Erythroblast (primary cell): ENCODE measurements around the gene S100A13.
"Not testable (repeated sequence)": the region's sequence is repeated elsewhere in the genome, so short reads cannot be mapped to it uniquely, and the experiment has no call there.

Source experiments
- DNase-seq, 2 experiments: peaks; one replicate each; lab custom pipeline; 2025; lab: John Stamatoyannopoulos, UW
- GATA1 ChIP-seq: IDR thresholded peaks from 2 replicates; pipeline ENCODE4 v1.6.1; 2011; ENCODE audit warnings: low read depth, mild to moderate bottlenecking, control low read depth, low read length, moderate library complexity
- POLR2A ChIP-seq: IDR thresholded peaks from 2 replicates; pipeline ENCODE4 v1.6.1; 2011; ENCODE audit warnings: mild to moderate bottlenecking, low read length

S100A13 gene

DNA sequence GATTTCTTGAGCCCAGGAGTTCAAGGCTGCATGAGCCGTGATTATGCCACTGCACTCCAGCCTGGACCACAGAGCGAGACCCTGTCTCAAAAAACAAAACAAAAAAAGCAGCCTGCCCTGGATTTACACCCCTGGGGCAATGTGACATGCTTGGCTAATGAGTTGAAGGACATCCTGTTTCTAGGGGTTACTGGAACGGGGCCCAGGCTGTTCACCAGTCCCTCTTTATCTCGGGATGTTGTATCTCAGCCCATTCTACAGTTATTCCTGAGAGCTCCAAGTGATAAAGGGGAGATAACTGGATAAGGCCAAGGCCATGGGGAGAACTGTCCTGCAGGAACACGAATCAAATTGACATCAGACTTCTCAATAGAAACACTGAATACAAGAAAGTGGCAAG, 40.0 kb downstream of the S100A13 start:
- TF ChIP-seq GATA1 (no peak), POLR2A (no peak)
- DNase-seq, result no peak

DNA sequence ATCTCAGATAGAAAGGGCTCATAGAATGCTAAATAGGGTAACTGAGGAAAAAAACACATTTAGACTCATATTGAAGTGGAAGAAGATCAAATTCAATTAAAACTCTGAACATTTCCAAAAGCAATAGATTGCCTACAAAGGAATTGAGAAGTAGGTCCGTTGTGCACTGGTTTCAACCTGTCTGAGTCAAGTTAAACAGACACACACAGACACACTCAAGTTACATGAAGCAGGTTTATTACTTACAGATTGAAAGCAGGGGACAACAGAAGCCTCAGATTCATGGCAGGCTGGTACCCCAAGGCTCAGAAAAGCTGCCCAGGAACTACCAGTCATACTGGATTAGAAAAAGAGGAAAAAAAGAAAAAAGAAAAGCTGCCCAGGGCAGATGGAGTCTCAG, 41.0 kb downstream of the S100A13 start:
- no peak for TF ChIP-seq POLR2A
- TF ChIP-seq GATA1, result no peak

DNA sequence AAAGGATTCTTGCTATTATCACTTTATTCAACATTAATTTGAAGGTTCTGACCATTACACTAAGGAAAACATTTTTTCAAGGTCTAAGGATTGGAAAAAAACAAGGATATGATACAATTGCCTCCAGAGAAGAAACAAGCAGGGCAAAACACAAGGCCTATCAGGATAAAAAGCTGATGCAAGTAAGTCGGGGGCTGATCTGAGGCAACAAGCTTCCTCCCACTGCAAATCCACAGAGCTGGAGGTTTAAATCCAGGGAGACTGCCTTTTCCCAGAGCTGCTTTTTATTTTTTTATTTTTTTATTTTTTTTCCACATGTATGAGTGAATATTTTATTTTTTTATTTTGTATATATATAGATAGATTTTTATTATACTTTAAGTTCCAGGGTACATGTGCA, 42.3 kb downstream of the S100A13 start:
- TF ChIP-seq POLR2A (no peak), GATA1 (no peak)
- DNase-seq, result no peak

More for the DNA sequence above, 41.0 kb downstream of the S100A13 start:
- DNase-seq, result no peak

DNA sequence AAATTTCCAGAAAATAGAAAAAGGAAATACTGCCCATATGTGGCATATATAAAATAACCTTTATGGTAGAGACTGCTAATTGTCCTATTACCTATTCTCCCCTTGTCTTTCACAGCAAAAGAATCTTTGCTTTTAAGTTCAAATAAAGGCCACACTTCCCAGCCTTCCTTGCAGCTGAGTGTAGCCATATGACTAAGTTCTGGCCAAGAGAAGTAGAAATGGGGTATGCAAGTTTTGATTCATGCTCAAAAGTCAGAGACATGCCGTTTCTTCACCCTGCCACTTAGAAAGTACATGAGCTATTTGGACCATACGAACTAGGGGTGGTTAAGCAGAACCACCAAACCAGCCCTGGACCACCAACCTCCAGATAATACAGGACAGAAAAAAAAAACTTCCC, 43.3 kb downstream of the S100A13 start:
- TF ChIP-seq GATA1 (no peak), POLR2A (no peak)

DNA sequence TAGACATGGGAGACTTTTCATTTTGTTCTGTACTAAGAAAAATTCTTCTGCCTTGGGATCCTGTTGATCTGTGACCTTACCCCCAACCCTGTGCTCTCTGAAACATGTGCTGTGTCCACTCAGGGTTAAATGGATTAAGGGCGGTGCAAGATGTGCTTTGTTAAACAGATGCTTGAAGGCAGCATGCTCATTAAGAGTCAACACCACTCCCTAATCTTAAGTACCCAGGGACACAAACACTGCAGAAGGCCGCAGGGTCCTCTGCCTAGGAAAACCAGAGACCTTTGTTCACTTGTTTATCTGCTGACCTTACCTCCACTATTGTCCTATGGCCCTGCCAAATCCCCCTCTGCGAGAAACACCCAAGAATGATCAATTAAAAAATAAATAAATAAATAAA, 43.8 kb downstream of the S100A13 start:
- DNase-seq, result not testable (repeated sequence)

More for the DNA sequence above, 43.3 kb downstream of the S100A13 start:
- no peak for DNase-seq

DNA sequence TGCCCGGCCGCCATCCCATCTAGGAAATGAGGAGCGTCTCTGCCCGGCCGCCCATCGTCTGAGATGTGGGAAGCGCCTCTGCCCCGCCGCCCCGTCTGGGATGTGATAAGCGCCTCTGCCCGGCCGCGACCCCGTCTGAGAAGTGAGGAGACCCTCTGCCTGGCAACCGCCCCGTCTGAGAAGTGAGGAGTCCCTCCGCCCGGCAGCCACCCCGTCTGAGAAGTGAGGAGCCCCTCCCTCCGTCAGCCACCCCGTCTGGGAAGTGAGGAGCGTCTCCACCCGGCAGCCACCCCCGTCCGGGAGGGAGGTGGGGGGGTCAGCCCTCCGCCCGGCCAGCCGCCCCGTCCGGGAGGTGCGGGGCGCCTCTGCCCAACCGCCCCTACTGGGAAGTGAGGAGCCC, 44.5 kb downstream of the S100A13 start:
- not testable (repeated sequence) for DNase-seq

DNA sequence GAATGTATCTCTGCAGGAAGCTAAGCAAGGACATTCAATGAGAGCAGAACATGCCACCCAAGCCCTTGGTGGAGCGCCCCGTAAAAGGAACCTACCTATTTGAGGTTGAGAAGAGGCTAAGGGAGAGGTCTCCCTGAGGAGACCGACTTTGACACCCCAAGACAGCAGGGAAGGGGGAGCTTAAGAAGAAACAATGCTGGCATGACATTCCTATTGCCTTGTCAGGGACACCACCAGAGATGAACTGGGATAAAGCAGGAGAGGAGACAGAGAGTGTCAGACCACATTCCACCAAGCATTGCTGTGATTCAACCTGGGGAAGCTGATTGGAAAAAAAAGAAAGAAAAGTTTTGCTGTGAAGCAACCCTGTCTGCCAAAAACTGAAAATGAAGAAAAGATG, 48.4 kb downstream of the S100A13 start:
- no peak for TF ChIP-seq POLR2A
- DNase-seq, result no peak

DNA sequence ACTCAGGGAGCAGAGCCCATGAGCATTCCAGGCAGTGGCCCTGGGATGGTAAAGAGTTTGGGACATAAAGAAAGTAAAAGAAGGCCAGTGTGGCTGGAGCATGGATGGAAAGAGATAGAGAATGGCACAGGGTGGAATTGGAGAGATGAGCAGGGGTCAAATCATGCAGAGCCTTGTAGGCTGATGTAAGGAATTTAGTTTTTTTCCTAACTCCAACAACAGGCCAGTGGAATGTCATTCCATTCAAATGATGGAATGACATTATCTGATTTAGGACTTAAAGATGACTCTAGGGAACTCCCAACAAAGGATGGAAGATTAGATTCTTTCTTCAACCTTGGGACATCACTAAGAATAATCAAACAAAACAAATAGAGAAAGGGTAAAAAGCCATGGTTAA, 48.8 kb downstream of the S100A13 start:
- TF ChIP-seq POLR2A, result no peak
- TF ChIP-seq GATA1, result no peak
- no peak for DNase-seq

DNA sequence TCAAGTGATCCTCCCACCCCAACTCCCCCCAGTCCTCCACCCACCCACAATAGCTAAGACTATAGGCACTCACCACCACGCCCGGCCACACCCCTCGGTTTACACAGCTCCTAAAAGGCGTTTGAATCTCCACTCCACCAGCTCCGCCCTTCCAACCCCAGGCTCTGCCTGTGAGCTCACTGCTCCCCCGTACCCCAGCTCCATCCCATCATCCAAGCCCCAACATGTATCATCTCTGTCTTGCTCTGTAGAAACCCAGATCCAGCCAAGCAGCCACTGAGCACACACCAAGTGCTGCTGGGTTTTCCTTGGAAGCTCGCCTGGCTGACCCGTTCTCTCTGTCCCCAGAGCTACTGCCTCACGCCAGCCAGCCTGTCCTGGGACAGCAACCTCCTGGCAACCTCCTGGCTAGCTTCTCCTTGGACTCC, 49.7 kb downstream of the S100A13 start:
- DNase-seq, result peak in 1 of 2 experiments; percentile 12
- no peak for TF ChIP-seq POLR2A
- TF ChIP-seq GATA1, result no peak

DNA sequence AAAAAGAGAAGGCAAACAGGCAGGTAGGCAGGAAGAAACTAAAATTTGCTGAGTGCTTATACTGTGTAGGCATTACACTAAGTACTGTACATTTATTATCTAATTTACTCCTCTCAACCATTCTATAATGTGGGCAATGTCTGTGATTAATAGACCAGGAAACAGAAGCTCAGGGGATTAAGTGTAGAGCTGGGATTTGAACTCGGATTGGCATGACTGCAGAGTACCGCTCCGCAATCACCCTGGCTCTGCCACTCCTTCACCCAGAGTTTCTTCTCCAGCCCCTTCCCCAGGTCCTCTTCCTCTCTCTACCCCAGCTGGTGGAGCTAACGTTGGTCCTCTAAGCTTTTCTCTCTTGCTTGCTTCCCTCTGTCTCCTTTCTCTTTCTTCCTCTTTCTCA, 50.2 kb downstream of the S100A13 start:
- TF ChIP-seq POLR2A, result no peak

DNA sequence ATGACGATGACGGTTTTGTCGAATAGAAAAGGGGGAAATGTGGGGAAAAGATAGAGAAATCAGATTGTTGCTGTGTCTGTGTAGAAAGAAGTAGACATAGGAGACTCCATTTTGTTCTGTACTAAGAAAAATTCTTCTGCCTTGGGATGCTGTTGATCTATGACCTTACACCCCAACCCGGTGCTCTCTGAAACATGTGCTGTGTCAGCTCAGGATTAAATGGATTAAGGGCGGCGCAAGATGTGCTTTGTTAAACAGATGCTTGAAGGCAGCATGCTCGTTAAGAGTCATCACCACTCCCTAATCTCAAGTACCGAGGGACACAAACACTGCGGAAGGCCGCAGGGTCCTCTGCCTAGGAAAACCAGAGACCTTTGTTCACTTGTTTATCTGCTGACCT, 51.8 kb downstream of the S100A13 start:
- not testable (repeated sequence) for DNase-seq

More for the DNA sequence above, 50.2 kb downstream of the S100A13 start:
- no peak for DNase-seq

DNA sequence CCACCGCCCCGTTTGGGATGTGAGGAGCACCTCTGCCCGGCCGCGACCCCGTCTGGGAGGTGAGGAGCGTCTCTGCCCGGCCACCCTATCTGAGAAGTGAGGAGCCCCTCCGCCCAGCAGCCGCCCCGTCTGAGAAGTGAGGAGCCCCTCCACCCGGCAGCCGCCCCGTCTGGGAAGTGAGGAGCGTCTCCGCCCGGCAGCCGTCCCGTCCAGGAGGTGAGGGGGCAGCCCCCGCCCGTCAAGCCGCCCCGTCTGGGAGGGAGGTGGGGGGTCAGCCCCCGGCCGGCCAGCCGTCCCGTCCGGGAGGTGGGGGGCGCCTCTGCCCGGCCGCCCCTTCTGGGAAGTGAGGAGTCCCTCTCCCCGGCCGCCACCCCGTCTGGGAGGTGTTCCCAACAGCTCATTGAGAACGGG, 52.2 kb downstream of the S100A13 start:
- not testable (repeated sequence) for DNase-seq

DNA sequence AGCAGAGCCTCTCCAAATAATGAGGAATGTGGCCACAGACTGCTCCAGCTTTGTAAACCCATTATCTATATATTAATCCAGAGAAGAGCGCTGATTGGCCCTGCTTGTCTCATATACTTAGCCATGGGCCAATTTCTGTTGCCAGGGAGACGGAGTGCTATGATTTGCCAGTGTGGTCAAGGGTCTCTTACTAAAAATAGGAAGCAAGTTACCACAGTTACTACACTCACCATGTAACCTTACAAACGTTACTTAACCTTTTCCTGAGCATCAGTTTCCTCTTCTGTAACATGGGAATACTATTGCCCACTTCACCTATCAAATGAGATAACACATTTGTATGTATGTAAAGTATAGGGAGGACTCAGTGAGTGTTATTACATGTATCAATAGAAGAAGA, 54.0 kb downstream of the S100A13 start:
- TF ChIP-seq GATA1 (no peak), POLR2A (no peak)
- DNase-seq, result no peak

DNA sequence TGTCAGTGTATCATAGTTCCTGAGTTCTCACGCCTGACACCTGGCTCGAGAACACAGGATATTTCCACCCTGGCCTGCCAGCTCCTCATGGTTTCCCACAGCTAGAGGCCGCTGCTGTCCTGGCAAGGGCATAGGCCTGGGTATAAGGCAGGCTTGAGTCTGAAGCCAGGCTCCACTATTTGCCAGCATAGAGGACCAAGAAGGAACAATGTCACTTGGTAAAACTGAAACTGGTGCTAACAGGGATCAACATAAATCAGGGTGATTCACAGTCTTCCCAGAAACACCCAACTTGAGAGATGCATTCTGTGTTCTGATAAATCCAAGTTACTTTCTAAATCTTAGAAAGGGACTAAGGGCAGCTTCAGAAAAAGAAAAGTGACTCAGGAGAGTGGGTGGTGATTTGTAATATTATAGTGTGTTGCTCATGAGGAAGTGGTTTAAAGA, 54.7 kb downstream of the S100A13 start:
- peak; percentile 40 to 56 for DNase-seq
- TF ChIP-seq GATA1 (no peak), POLR2A (no peak)

DNA sequence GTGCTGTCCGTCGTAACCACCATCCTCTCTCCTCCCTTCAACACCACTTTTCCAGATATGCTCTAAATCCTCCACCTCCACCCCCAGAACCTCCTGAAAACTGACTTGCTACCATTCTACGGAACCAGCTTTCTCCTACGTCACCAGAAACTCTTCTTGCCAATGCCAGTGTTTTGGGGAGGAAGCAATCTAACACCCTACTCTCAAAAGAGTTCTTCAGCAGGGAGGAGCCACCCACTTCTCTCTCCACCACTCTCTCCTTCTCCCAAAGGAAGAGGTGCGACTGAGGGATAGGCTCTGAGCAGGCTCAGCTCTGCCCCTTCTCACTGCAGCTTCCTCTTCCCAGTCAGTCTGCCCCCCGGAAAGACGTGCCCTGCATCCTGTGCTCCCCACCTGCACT, 55.6 kb downstream of the S100A13 start:
- no peak for DNase-seq
- TF ChIP-seq POLR2A (no peak), GATA1 (no peak)

DNA sequence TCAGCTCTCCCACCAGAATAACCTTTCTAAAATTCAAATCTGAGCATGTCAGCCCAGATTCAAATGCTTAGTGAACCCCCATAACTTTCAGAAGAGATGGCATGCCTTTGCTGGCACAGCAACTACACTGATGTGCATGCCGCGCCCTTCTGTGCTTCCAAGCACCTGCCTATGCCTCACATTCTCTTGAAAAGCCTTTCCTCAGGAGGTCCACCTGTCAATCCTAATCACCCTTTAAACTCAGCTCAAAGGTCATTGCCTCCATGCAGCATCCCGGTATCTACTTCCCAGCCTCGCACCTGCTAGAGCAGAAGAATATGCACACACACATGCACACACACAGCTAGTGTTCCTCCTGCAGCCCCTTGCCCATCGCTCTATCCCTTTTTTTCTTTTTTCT, 56.4 kb downstream of the S100A13 start:
- no peak for DNase-seq
- TF ChIP-seq GATA1, result no peak
- no peak for TF ChIP-seq POLR2A
